Neutrophil (primary cell): ENCODE results near the gene WNT5B.
A peak's percentile ranks its signal among the peaks of the same experiment; 100 is the strongest.

ENCODE experiments used
- H3K27ac ChIP-seq: fragments of 200-600 bp; sonication (generic); 2 replicates; pipeline ENCODE4 v1.5.1; 2016; ENCODE audit warnings: mild to moderate bottlenecking, moderate library complexity
- H3K27me3 ChIP-seq: fragments of 200-600 bp; sonication (generic); 2 replicates; pipeline ENCODE4 v1.6.0; 2016; ENCODE audit warnings: mild to moderate bottlenecking
- H3K36me3 ChIP-seq: fragments of 200-600 bp; sonication (generic); 2 replicates; pipeline ENCODE4 v1.5.1; 2017
- H3K4me1 ChIP-seq, 2 experiments: fragments of 200-600 bp in 1 of 2; sonication (generic) in 1 of 2; 1 replicate in 1 of 2; 2 replicates in 1 of 2; pipeline versions ENCODE4 v1.5.1 to v1.6.1; 2013 to 2016; ENCODE audit warnings: low read depth in 1 of 2, low read length in 1 of 2, mild to moderate bottlenecking in 1 of 2, moderate library complexity in 1 of 2; ENCODE audit not compliant: control insufficient read depth in 1 of 2, insufficient read depth in 1 of 2
- H3K4me3 ChIP-seq, 2 experiments: fragments of 200-600 bp in 1 of 2; sonication (generic) in 1 of 2; 1 replicate in 1 of 2; 2 replicates in 1 of 2; pipeline ENCODE4 v1.5.1; 2013 to 2016; ENCODE audit warnings: low read depth in 1 of 2, low read length in 1 of 2, mild to moderate bottlenecking in 1 of 2, moderate library complexity in 1 of 2
- H3K9me3 ChIP-seq: fragments of 200-600 bp; sonication (generic); 2 replicates; pipeline ENCODE4 v1.5.1; 2016
- TF ChIP-seq, protein P1 (sequence below): fragments of 200-600 bp; sonication (generic); IDR thresholded peaks from 2 replicates; pipeline ENCODE4 v1.5.1; 2016; ENCODE audit warnings: antibody characterized with exemption

WNT5B gene

DNA sequence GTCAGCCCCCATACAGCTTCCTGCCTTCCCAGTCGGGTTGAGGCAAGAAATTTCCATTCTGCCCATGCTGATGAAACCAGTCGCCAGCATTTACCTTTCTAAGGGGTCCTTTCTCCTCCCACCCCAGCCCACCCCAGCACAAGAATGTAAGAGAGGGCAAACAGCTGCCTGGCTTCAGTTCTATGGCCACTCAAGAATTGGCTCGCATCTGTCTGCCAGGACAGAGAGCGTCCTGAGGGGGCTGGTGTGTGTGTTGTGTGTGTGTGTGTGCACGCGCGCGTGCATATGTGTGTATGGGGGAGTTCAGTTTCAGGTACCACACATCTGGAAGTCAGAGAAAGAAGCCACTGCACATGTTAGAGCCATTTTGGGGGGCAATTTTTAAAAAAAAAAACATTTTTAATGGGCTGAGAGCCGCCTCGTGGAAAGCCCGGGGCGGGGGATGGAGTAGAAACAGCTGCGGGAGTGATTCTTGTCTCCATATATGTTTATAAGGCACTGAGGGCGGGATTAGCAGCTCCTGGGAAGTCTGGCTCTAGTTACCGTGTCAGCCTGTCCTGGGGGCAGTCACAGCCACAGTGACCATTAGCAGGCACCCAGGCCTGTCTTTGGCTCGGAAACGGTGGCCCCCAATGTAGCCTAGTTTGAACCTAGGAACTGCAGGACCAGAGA, at the start of gene WNT5B:
TSS of gene WNT5B (plus strand) at position 566 of the 672 bp plus-strand sequence. CDS start 2,124 bp downstream, outside the sequence.
- TF ChIP-seq, protein P1, sequence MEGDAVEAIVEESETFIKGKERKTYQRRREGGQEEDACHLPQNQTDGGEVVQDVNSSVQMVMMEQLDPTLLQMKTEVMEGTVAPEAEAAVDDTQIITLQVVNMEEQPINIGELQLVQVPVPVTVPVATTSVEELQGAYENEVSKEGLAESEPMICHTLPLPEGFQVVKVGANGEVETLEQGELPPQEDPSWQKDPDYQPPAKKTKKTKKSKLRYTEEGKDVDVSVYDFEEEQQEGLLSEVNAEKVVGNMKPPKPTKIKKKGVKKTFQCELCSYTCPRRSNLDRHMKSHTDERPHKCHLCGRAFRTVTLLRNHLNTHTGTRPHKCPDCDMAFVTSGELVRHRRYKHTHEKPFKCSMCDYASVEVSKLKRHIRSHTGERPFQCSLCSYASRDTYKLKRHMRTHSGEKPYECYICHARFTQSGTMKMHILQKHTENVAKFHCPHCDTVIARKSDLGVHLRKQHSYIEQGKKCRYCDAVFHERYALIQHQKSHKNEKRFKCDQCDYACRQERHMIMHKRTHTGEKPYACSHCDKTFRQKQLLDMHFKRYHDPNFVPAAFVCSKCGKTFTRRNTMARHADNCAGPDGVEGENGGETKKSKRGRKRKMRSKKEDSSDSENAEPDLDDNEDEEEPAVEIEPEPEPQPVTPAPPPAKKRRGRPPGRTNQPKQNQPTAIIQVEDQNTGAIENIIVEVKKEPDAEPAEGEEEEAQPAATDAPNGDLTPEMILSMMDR: no peak
- Histone ChIP-seq H3K4me1 (peaks cover 25 to 32% of the 10 kb centered on the region in 2 experiments), H3K27ac (no peak within 1 kb of the TSS), H3K27me3 (peaks cover 32% of the 10 kb centered on the region), H3K36me3 (peaks cover 9% of the 10 kb centered on the region), H3K9me3 (no peaks in the 10 kb centered on the region), H3K4me3 (peak within 1 kb of the TSS; percentile 62 to 73)

DNA sequence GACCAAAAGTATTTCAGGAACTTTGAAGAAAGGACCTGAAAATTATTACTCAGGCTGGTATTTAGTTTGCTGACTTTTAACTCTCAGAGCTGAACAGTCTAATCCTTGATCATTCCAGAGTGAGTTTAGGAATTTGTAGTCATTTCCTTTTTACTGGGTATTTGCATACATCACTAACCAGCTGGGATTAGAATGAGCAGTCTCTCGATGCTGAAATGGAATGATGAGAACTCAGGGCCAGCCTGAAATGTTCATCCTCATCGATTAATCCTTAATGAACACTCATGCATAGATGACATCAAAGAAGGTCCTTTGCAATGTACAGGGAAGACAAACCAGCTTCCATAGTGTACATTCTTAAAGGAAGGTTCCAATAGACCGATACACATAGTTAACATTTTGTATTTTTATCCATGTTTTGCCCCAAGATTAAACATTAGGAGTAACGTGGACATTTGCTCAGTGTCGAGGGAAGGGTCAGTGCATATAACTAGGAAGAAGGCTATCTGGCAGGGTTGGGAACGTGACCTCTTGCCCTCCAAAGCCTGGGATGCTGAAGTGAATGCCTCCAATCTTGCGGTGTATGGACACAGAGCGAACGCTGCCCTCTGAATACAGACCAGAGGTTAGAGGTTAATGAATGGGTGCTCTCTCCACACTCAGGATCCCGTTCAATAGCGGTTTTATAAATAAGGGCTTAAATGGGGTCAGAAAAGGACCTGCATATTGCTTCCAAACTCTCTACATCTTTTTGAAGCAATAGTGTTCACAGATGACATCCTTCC, 49.2 kb upstream of the WNT5B start:
- Histone ChIP-seq H3K27me3 (peaks cover 28% of the 10 kb centered on the region), H3K9me3 (no peaks in the 10 kb centered on the region), H3K4me1 (peaks cover 6 to 12% of the 10 kb centered on the region in 2 experiments), H3K36me3 (no peaks in the 10 kb centered on the region), H3K4me3 (no peak overlapping the region), H3K27ac (no peak overlapping the region)
- TF ChIP-seq, protein P1: no peak

DNA sequence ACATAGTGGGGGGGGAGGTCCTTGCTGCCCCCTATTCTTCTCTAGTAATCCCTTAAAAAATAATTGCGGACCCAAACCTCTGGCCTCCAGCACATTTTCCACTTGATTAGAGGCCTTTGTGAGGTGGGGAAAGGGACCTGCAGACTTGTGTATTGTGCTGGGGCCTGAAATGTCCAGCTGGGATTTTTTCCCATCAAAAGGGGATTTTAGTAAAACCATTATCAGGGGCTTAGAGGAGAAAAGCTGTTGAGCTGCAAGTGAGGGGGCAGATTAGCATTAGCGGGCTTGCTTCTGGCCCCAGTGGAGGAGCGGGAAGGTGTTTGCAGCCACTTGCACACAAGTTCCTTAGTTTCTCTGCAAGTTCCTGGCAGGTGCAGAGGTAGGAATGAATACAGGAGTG, 48.5 kb upstream of the WNT5B start:
- Histone ChIP-seq H3K4me3 (no peak overlapping the region), H3K27me3 (peaks cover 21% of the 10 kb centered on the region), H3K36me3 (no peaks in the 10 kb centered on the region), H3K4me1 (peaks cover 6 to 12% of the 10 kb centered on the region in 2 experiments), H3K9me3 (no peaks in the 10 kb centered on the region), H3K27ac (no peak overlapping the region)
- TF ChIP-seq, protein P1: no peak

DNA sequence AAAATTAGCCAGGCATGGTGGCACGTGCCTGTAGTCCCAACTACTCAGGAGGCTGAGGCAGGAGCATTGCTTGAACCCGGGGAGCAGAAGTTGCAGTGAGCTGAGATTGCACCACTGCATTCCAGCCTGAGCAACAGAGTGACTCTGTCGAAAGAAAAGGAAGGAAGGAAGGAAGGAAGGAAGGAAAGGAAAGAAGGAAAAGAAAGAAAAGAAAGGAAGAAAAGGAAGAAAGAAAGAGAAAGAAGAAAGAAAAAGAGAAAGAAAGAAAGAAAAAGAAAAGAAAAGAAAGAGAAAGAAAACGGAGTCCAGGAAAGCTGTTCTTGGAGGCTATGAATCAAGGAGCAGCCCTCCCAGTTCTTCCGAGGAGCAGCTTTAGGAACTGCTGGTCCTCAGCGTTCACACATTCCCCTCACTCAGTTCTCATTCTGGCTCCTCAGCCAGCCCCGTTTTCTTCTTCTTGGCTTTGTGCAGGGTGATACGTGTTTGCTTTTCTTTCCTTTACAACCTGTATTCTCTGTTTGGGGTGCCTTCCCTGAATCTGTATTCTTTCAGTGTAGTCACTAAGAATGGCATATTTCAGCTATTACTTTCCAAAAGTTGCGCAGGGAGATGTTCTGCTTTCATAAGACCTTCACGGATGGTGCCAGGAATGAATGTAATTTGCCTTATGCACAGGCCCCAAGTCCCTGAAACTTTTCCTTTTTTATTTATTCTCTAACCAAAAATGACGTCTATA, 46.9 kb upstream of the WNT5B start:
- TF ChIP-seq, protein P1: no peak
- no peak overlapping the region for H3K27ac ChIP-seq
- H3K4me3 ChIP-seq: no peak overlapping the region
- peaks cover 6 to 12% of the 10 kb centered on the region in 2 experiments for H3K4me1 ChIP-seq
- no peaks in the 10 kb centered on the region for H3K36me3 ChIP-seq
- H3K9me3 ChIP-seq: no peaks in the 10 kb centered on the region
- peaks cover 6% of the 10 kb centered on the region for H3K27me3 ChIP-seq

DNA sequence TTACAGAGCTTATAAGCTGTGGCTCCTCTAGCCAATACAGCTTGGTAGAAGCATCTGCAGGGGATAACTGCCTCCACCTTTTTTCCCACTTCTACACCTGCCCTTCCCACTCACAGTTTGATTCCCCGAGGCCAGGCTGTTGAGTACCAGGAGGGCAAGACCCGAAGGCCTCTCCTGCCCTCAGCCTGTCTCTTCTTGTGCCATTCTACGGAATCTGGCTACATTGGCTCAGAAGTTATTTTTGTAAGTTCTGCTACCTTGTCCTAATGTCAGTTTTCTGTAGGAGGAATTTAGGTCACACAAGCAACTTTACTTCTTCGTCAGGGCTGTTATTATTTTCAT, 46.4 kb upstream of the WNT5B start:
- peaks cover 6 to 12% of the 10 kb centered on the region in 2 experiments for H3K4me1 ChIP-seq
- no peak overlapping the region for H3K4me3 ChIP-seq
- no peaks in the 10 kb centered on the region for H3K36me3 ChIP-seq
- H3K9me3 ChIP-seq: no peaks in the 10 kb centered on the region
- no peak overlapping the region for H3K27ac ChIP-seq
- peaks cover 1% of the 10 kb centered on the region for H3K27me3 ChIP-seq
- TF ChIP-seq, protein P1: no peak
